ENCODE results near the gene MORF4L1.
A peak's percentile ranks its signal among the peaks of the same experiment; 100 is the strongest.
"Not testable (repeated sequence)": the region's sequence is repeated elsewhere in the genome, so short reads cannot be mapped to it uniquely, and the experiment has no call there.

Gene MORF4L1

DNA sequence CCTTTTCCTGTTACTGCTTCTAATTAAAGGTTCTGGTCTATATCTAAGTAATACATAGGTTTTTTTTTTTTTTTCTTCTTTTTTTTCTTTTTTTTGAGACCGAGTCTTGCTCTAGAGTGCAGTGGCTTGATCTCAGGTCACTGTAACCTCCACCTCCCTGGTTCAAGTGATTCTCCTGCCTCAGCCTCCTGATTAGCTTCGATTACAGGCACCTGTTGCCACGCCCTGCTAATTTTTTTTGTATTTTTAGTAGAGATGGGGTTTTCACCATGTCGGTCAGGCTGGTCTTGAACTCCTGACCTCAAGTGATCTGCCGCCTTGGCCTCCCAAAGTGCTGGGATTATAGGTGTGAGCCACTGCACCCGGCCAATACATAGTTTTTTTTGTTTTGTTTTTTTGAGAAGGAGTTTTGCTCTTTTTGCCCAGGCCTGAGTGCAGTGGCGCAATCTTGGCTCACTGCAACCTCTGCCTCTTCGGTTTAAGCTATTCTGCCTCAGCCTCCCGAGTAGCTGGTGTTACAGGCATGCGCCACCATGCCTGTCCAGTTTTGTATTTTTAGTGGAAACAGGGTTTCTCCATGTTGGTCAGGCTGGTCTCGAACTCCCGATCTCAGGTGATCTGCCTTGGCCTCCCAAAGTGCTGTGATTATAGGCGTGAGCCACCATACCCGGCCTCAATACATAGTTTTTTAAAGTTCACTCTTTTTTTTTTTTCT lies 28.3 kb downstream of the MORF4L1 start:
- not testable (repeated sequence) for DNase-seq (ENCODE audit: low read depth, low spot score)

DNA sequence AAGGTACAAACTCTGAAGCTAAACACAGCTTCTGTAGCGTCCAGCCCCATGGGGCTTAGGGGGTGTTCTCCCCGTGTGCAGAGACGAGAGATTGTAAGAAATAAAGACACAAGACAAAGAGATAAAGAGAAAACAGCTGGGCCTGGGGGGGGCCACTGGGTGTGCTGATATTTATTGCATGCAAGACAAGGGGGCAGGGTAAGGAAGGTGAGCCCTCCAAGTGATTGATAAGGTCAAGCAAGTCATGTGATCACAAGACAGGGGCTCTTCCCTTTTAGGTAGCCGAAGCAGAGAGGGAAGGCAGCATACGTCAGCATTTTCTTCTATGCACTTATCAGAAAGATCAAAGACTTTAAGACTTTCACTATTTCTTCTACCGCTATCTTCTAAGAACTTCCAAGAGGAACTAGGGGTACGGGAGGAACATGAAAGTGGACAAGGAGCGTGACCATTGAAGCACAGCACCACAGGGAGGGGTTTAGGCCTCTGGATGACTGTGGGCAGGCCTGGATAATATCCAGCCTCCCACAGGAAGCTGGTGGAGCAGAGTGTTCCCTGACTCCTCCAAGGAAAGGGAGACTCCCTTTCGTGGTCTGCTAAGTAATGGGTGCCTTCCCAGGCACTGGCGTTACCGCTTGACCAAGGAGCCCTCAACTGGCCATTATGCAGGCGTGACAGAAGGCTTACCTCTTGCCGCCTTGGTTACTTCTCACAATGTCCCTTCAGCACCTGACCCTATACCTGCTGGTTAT lies 29.8 kb downstream of the MORF4L1 start:
- DNase-seq (ENCODE audit: low read depth, low spot score): not testable (repeated sequence)

DNA sequence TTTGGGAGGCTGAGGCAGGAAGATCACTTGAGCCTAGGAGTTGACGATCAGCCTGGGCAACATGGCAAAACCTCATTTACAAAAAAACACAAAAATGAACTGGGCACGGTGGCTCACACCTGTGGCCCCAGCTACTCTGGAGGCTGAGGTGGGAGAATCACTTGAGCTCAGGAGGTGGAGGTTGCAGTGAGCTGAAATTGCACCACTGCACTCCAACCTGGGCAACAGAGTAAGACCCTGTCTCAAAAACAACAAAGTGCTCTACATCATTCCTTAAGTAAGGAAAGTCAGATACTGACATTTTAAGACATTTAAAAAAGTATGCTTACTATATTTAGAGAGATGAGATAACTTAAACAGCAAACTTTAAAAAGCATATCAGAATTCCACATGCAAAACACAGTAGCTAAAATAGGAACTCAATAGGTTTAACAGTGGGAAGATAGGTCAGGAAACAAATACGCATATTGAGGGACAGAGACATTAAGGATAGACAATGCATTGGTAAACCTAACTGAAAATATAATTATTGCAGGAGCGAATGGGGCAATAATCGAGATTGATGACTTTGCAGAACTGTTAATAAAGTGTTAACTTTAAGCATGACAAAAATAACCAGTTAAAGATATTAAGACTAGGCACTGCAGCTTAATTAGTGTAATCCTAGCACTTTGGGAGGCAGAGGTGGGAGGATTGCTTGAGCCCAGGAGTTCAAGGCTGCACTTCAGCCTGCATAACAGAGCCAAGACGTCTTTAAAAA lies 32.1 kb downstream of the MORF4L1 start:
- DNase-seq (ENCODE audit: low read depth, low spot score): no peak

DNA sequence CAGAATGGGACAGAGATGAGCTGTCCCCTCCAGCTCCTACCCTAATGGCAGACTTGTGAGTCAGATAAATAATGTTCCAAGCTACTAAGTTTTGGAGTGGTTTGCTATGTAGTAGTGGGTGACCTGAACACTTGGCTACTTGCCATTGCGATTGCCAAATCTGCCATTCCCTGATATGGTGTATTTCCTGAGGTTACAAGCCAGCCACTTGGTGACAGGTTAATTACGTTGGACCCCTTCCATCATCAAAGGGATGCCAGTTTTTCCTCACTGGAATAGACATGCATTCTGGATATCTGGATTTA lies 33.6 kb downstream of the MORF4L1 start:
- no peak for DNase-seq (ENCODE audit: low read depth, low spot score)

DNA sequence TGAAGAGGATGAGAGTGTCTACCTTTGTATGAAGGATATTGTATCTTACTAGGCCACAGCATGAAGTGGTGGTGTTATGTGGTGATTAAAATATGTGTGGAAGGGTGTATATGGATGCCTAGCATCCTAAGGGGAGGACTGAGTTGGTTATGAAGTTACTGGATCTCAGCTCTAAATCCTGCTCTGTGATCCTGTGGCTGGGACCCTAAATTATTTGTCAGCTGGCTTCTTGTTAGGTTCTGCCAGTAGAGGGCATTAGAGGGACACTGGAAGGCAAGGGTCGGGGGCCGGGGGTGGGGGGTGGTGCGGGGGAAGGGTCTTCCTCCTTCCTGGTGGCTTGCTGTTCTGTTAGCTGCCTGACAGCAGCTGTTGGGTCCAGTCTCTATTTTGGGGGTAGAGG lies 34.9 kb downstream of the MORF4L1 start:
- DNase-seq (ENCODE audit: low read depth, low spot score): peak; percentile 17

DNA sequence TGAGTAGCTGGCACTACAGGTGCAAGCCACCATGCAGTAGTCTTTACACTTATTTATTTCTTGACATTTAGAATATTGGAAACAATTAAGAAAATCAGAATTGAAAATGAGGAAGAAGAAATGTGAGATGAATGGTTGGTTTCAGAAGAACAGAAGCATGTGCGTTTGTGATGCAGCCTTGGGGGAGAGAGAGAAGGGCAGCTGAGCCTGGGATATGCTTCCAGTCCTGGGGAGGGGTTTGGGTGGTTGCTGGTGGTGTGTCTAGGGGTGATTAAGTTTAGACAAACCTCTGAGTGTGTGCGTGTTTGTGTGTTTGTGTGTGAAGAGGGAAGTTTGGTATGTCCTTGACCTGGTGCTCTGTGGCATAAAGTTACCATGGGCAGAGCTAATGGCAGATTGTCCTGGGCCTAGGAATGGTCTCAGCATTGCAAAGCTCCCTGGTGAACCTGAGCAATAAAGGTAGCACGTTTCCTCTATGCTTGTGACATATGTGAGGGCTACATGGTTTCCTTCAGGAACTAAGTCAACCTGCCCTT lies 36.5 kb downstream of the MORF4L1 start:
- no peak for DNase-seq (ENCODE audit: low read depth, low spot score)

DNA sequence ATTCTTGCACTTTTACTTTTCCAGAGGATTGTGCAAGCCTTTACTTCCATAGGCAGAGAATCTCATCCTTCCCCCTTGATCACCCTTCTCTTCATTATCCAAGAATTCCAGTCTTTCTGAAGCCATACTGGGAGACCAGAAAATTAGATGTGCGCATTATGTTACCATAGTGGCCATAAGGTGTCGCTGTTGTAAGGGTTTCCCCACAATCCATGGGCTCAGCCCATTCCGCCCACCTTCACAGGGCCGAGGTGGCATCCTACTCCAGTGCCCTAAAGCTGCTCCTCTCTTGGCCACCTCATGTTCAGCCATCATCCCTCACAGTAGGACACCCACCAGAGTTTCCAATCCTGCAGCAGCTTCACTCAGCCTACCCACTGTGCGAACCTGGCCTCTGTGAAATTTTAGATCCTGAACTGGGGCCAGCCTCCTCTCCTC lies 37.1 kb downstream of the MORF4L1 start:
- DNase-seq (ENCODE audit: low read depth, low spot score): peak; percentile 28

DNA sequence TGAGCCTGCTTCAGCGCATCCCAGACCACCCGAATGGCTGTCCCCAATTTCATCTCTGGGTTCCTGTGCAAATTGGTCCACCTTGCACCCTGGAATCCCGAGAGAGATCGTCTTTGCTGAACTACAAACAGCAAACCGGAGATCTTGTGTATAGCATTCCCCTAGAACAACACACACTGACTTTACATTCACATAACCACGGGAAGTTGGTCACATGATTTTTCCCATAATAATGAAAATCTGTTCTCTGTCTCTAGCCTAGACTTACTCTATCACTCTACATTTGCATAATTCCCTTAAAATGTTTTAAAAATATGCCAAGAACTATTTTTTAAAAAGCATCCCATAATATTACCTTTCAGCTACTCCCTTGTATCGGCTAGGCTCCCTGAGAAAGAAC lies 37.6 kb downstream of the MORF4L1 start:
- no peak for DNase-seq (ENCODE audit: low read depth, low spot score)

DNA sequence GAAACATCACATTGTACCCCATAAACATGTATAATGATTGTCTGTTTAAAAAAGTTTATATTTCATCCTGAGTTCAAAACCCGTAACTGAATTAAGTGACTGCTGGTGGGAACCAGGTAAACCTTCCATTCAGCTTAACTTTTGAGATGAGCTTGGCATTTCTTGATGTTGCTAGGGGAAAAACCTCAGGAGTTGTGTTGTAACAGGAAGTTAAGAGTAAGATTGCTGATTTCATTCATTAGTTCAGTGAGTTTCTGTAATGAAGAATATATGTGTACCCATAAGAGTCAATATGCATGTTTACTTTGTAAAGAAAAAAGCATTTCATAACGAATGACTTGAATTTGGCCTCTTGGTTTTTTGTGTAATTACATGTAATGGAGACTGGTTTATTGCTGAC lies 39.6 kb downstream of the MORF4L1 start:
- no peak for DNase-seq (ENCODE audit: low read depth, low spot score)

DNA sequence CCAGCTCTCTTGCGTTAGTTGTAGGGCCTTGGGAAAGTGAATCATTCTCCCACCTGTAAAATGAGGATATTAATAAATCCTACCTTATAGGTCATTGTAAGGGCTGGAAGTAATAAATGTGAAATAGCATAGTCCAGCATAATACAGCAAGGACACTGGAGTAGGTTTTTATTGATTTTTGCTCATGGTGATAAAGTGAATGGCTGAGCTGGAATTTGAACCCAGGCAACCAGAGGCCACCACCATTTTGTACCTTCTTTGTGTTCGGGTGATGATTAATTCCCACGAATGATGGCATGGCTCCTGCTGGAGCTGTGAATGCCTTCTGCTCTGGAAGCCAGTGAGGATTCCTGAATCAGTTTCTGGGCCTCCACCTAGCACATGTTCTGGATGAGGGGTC lies 40.3 kb downstream of the MORF4L1 start:
- no peak for DNase-seq (ENCODE audit: low read depth, low spot score)

DNA sequence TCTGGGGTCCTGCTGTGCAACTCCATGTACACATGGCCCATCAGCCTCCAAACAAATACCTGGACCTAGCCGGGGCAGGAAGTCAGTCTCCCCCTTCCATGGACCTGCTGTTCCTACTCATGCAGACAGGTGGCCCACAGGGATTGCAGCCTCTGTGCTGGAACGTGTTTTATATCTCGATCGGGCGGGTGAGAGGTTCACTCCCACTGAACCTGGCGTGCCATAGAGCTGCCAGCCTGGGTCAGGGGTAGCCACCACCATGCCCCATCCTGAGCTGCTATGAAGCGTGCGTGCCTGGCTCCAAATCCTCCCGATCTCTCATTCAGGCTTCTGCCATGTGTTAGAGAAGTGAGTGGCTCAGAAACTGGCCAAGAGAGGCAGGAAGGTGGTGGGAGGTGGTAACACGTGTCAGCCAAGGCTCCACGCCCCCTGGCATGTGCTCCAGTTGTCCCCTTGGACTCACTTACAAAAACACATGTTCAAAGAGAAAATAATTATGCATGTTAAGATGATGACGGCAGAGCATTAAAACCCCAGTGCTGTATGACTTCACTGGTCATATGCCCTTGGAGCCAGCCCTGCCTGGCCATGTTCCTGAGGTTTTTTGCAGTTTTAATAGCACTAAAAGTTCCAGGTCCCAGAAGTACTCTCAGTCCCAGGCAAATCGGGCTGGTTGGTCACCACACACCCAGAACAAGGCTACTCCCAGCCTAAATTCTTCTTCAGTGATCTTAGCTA lies 41.5 kb downstream of the MORF4L1 start:
- peak; percentile 20 for DNase-seq (ENCODE audit: low read depth, low spot score)

DNA sequence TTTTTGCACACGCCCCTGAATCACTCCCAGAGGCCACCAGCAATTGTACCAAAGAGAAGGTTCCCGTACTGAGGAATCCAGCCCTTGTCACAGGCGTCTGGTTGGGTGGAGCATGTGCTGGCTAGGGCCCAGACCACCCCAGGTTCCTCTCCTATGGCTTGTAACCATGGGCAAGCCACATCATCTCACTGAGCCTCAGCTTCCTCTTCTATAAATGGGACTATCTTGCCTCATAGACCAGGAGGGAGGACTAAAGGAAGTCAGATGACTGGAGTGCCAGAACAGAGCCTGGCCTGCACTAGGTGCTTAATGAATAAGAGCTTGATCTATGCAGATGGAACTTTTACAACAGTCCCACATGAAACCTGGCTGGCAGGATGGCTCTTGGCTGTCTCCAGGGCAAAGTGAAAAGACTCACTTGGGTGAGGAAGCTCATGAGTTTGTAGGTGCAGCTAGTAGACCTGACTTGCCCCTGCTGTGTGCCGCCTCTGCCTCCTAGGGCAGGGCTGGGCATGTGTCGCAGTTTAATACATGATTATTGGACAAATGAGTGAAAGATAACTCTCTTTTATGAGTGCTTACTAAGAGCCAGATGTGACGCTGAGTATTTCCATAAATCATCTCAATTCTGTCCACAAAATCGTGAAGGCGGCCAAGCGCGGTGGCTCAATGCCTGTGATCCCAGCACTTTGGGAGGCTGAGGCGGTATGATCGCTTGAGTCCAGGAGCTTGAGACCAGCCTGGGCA lies 42.8 kb downstream of the MORF4L1 start:
- no peak for DNase-seq (ENCODE audit: low read depth, low spot score)

DNA sequence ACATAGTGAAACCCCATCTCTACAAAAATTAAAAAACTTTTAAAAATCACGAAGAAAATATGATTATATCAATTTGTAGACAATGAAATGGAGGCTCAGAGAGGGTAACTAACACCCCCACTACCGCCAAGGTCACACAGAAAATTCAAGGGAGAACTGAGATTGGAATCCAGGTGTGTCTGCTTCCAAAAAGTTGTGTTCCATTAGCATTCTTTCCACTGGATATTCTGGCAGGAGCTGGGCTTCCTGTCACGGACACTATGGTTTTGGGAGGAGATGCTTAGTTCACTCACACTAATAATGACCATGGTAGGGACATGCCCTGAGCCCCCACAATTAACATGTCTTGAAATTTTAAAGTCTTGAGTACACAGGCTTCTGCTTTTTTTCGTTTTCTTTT lies 43.4 kb downstream of the MORF4L1 start:
- no peak for DNase-seq (ENCODE audit: low read depth, low spot score)

DNA sequence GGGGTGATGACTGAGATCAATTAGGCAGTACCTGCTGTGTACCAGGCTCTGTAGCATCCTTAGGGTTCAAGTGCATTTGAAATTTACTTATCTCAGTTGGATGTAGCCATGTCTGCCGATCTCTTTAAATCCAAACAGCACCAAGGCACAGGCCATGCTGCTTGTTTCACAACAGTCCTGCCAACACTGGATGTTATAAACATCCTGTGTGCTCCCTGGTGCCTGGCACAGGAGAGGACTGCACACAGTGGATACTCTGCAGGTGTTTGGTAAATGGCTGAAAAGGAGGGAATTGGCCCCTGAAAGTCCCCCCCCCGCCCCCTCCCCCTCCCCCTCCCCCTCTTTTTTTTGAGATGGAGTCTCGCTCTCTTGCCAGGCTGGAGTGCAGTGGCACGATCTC lies 45.2 kb downstream of the MORF4L1 start:
- DNase-seq (ENCODE audit: low read depth, low spot score): no peak

DNA sequence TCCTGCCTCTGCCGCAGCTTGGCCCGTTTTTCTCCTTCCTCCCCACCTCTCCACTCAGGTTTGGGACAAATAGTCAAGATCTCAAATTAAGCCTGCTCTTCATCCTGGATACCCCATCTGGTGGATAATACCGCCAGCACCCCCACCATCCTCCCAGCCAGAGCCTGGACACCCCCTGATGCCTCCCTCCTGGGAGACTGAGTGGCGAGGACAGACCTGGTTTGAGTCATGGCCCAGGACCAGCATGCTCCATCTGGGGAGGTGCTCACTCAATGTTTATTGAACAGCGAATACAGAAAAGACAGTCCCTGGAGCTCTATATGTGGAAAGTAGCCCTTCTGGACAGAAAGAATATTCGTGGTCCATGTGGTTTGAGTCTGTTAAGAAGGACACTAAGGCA lies 48.8 kb downstream of the MORF4L1 start:
- DNase-seq (ENCODE audit: low read depth, low spot score): no peak

DNA sequence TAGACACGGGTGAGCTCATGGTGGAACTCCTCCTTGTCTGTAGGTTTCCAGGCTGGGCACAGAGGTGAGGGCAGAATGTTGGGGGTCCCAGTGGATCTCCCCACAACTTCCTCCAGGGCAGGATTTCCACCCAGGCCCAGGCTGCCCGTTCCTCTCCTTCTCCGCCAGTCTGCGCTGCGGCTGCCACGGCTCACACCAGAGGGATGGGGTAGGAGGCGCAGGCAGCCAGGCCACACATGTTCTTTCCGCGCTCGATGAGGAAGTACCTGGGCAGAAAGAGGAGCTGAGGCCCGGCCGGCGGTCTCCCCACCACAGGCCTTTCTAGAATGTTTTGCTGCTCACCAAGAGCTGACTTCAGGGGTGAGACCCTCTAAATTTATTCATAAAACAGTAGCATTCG lies 49.2 kb downstream of the MORF4L1 start:
- DNase-seq (ENCODE audit: low read depth, low spot score): no peak

DNA sequence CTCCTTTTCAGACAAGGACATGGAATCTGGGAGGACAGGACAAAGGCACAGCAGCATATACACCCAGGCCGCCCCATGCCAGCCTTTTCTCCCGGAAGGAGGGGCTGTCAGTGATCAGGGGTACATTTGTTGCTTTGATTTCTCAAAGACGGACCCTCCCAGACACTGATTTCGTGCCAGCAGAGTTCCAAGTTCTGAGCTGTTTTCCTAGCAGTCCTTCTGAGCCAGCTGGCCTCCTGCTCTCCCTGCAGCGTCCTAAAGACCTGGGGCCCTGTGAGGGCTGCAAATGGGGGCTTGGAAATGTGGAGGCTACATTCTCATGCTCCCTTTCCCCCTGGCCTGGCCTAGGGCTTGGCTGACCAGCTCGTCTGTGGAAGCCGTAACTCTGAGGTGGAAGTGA lies 49.8 kb downstream of the MORF4L1 start:
- DNase-seq (ENCODE audit: low read depth, low spot score): no peak

DNA sequence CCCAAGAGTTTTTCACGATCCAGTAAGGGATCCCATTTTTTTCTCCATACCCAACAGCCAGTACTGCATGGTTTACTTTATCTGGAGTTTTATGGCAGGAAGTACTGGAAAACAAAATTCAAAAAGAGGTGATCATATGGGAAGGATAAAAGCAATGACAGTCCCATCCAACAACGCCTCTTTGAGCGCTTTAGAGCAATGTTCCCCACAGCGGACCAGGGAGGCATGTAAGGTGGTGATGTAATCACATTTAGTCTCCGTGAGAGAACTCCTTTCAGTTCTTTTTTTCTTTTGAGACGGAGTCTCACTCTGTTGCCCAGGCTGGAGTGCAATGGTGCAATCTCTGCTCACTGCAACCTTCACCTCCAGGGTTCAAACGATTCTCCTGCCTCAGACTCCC lies 50.3 kb downstream of the MORF4L1 start:
- DNase-seq (ENCODE audit: low read depth, low spot score): no peak

DNA sequence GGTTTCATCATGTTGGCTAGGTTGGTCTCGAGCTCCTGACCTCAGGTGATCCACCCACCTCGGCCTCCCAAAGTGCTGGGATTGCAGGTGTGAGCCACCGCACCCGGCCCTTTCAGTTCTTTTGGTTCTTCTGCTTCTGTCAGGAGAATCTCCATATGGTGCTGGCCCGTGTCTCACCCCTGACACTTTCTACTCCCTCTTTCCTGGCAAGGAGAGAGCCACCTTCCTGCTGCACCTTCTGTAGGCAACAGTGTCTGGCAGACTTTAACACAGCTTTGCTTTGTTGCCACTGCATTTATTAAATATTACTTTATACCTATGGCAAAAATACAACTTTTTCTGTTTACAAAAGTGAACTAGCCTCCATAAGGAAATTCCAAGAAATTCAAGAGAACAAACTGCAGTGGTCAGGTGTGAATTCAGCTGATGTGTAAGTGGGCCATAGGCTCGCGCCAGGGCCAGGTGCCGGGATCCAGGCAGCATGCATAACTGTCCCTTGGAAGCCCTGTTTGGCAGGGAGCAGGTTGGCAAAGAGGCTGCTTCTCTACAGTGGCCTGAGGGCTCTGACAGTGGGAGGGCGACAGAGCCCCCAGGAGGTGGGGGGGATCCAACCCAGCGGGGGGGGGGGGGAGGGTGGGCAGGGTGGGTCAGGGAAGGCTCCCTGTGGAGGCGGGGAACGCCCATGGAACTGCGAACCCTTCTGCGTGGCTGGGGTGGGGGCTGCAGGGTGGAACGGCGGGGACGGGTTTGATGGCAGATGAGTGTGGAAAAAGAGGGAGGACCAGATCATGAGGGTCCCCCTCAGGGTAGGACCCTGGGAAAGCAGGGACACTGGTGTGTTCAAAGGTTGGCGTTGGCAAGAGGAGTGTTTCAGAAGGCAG lies 51.0 kb downstream of the MORF4L1 start:
- no peak for DNase-seq (ENCODE audit: low read depth, low spot score)

DNA sequence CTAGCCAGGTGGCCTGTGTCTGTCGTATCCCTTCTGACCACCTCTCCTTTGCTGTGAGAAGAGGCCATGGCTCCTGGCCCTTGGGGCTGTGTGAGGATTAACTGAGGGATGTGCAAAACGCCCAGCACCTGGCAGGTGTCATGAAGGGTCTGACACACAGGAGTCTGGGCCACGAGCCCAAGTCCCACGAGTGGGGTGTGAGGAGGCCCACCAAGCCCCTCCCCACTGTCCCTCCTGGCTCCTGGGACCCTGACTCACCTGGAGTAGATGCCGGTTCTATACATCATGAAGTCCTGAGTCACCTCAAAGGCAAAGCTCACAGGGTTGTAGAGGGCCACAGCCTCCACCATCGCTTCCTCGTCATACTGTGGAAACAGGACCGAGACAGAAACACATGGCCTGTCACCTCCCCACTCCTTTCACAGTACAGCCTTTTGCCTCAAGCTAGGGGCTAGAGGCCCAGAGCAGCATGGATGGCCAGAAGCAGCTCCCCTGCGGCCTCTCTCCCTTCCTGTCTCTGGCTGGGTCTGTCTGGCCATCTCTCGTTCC lies 52.5 kb downstream of the MORF4L1 start:
- DNase-seq (ENCODE audit: low read depth, low spot score): no peak

Measured in iPS DF 19.7 (cell line).